Prostate gland (tissue), 2 donors: ENCODE measurements around the gene FOXO1. TPM values are rescaled to one million over a fixed set of nuclear protein-coding genes. Genes with fewer than 3 reads are reported as not detected.

Experiments used
- DNase-seq: peaks from one replicate; pipeline ENCODE4 v3.0.0-alpha.2; 2019; ENCODE audit warnings: low spot score
- H3K27ac ChIP-seq, 2 donors: fragments of 200-600 bp; sonication (generic); 2 replicates each; pipeline ENCODE4 v1.5.1; 2017 to 2019
- H3K27me3 ChIP-seq: fragments of 200-600 bp; sonication (generic); replicated peaks from 2 replicates; pipeline ENCODE4 v1.5.1; 2019; ENCODE audit not compliant: insufficient read depth
- H3K36me3 ChIP-seq, 2 donors: fragments of 200-600 bp; sonication (generic); 1 replicate in 1 of 2; 2 replicates in 1 of 2; pipeline versions ENCODE4 v1.5.1 to v1.8.1; 2017 to 2019
- H3K4me1 ChIP-seq: fragments of 200-600 bp; sonication (generic); replicated peaks from 2 replicates; pipeline ENCODE4 v1.5.1; 2019
- H3K4me3 ChIP-seq, 2 donors: fragments of 200-600 bp; sonication (generic); 2 replicates each; pipeline ENCODE4 v1.5.1; 2017 to 2019
- H3K9me3 ChIP-seq: fragments of 200-600 bp; sonication (generic); 2 replicates; pipeline ENCODE4 v1.5.1; 2017
- CTCF ChIP-seq, 4 experiments: fragments of 200-600 bp in 2 of 4; fragments of 450-650 bp in 2 of 4; sonication (generic) in 2 of 4; IDR thresholded peaks; 1 replicate in 3 of 4; 2 replicates in 1 of 4; pipeline ENCODE4 v1.5.1; 2016 to 2019; ENCODE audit warnings: antibody characterized with exemption in 4 of 4, mild to moderate bottlenecking in 2 of 4, moderate library complexity in 2 of 4
- POLR2A ChIP-seq: fragments of 450-650 bp; IDR thresholded peaks from one replicate; pipeline ENCODE4 v1.6.1; 2016; ENCODE audit warnings: antibody characterized with exemption, mild to moderate bottlenecking
- POLR2AphosphoS5 ChIP-seq: sonication (generic); formaldehyde crosslinking; IDR thresholded peaks from one replicate; pipeline ENCODE4 v1.6.1; 2017; ENCODE audit warnings: antibody characterized with exemption
- WGBS: methylation state at CpG from one replicate; pipeline ENCODE4 v1.1.5; 2018; 5-methylcytosine and 5-hydroxymethylcytosine counted together
- intact Hi-C: fragments of 100-400 bp; cut with DNase I; formaldehyde crosslinking; loops from one replicate; pipeline ENCODE4 v1.14.2; 2022
- total RNA-seq, 2 donors: library from RNA; depleted of rRNA; stranded (reverse); fragments of >200 nt; gene quantifications; one replicate each; pipeline ENCODE4 v1.1.0, GENCODE V29; 2016

FOXO1 gene
- total RNA-seq, 2 donors from 2014 or later = 23.5 to 46.1 TPM

- Histone ChIP-seq H3K4me1 (no peaks in the 10 kb centered on the region), H3K27me3 (no peaks in the 10 kb centered on the region), H3K36me3 (no peaks in the 10 kb centered on the region), H3K9me3 (no peaks in the 10 kb centered on the region), H3K27ac (no peak overlapping the region), H3K4me3 (no peak overlapping the region)
- TF ChIP-seq POLR2A = no peak
- no peak for TF ChIP-seq CTCF (IDR thresholded peaks at IDR 0.05)
- no peak for TF ChIP-seq POLR2AphosphoS5
- intact Hi-C loops = no loop called here
- DNase-seq = no peak
- WGBS = 61% methylated on average over 5 of the region's 5 CpGs
Measured at GRCh38 chr13:40635315-40635995, 31.0 kb downstream of the FOXO1 start.

GRCh38 chr13:40632915-40633314 is 33.5 kb downstream of the FOXO1 start:
- 89% methylated on average over 3 of the region's 3 CpGs for WGBS
- TF ChIP-seq POLR2A (no peak), CTCF (IDR thresholded peaks at IDR 0.05) (no peak), POLR2AphosphoS5 (no peak)
- Histone ChIP-seq H3K27me3 (no peaks in the 10 kb centered on the region), H3K4me3 (no peak overlapping the region), H3K27ac (no peak overlapping the region), H3K4me1 (no peaks in the 10 kb centered on the region), H3K9me3 (no peaks in the 10 kb centered on the region), H3K36me3 (no peaks in the 10 kb centered on the region)
- no peak for DNase-seq
- intact Hi-C loops = no loop called here

- 83% methylated on average over 4 of the region's 4 CpGs for WGBS
- H3K36me3 ChIP-seq = no peaks in the 10 kb centered on the region
- TF ChIP-seq POLR2A (no peak), CTCF (IDR thresholded peaks at IDR 0.05) (no peak), POLR2AphosphoS5 (no peak)
Measured at GRCh38 chr13:40631605-40632004, 34.8 kb downstream of the FOXO1 start.

GRCh38 chr13:40629678-40630384 is 36.6 kb downstream of the FOXO1 start:
- 75% methylated on average over 3 of the region's 3 CpGs for WGBS
- no peak for DNase-seq
- no peak overlapping the region for H3K27ac ChIP-seq
- no peaks in the 10 kb centered on the region for H3K4me1 ChIP-seq
- intact Hi-C loops = no loop called here
- no peaks in the 10 kb centered on the region for H3K27me3 ChIP-seq
- H3K4me3 ChIP-seq = no peak overlapping the region
- no peaks in the 10 kb centered on the region for H3K9me3 ChIP-seq
- no peak for TF ChIP-seq POLR2AphosphoS5
- TF ChIP-seq POLR2A = no peak
- no peak for TF ChIP-seq CTCF (IDR thresholded peaks at IDR 0.05)
- no peaks in the 10 kb centered on the region for H3K36me3 ChIP-seq

More at GRCh38 chr13:40631605-40632004, 34.8 kb downstream of the FOXO1 start:
- H3K9me3 ChIP-seq = no peaks in the 10 kb centered on the region
- H3K27ac ChIP-seq = no peak overlapping the region
- no peaks in the 10 kb centered on the region for H3K27me3 ChIP-seq
- no peak overlapping the region for H3K4me3 ChIP-seq
- H3K4me1 ChIP-seq = no peaks in the 10 kb centered on the region
- intact Hi-C loops = no loop called here
- DNase-seq = no peak

GRCh38 chr13:40626977-40627376 is 39.5 kb downstream of the FOXO1 start:
- DNase-seq = no peak
- WGBS = 92% methylated on average over 1 of the region's 1 CpG
- intact Hi-C loops = no loop called here

More at GRCh38 chr13:40626977-40627376, 39.5 kb downstream of the FOXO1 start:
- H3K4me1 ChIP-seq = no peaks in the 10 kb centered on the region
- TF ChIP-seq POLR2A (no peak), POLR2AphosphoS5 (no peak), CTCF (IDR thresholded peaks at IDR 0.05) (no peak)
- no peaks in the 10 kb centered on the region for H3K27me3 ChIP-seq
- H3K9me3 ChIP-seq = no peaks in the 10 kb centered on the region
- no peak overlapping the region for H3K27ac ChIP-seq
- no peaks in the 10 kb centered on the region for H3K36me3 ChIP-seq
- no peak overlapping the region for H3K4me3 ChIP-seq
